PC-9 (cell line): ENCODE results near the gene HSPG2. TPM values are rescaled to one million over a fixed set of nuclear protein-coding genes. Genes with fewer than 3 reads are reported as not detected.

Source experiments
- BruUV-seq: library from RNA; stranded (reverse); fragments of 400-500 nt; replicated peaks from 2 replicates; lab custom pipeline; 2021; lab: Mats Ljungman, UMichigan
- CTCF ChIA-PET: fragments of 300-600 bp; sonication (Branson Sonifier 250); formaldehyde crosslinking; loops from one replicate; lab custom pipeline; 2022; ENCODE audit warnings: antibody characterized with exemption; lab: Charles Lee
- POLR2A ChIA-PET: fragments of 300-600 bp; sonication (Branson Sonifier 250); formaldehyde crosslinking; loops from one replicate; lab custom pipeline; 2022; ENCODE audit warnings: antibody characterized with exemption; ENCODE audit not compliant: unreplicated experiment; lab: Charles Lee
- DNase-seq, 2 experiments: peaks; one replicate each; pipeline versions ENCODE4 v3.0.0 to v3.0.0-alpha.2; 2015 to 2022; ENCODE audit warnings: mixed read lengths in 1 of 2
- H2AFZ ChIP-seq: fragments of 200-600 bp; sonication (generic); 2 replicates; pipeline ENCODE4 v1.8.1; 2017; ENCODE audit warnings: antibody characterized with exemption
- H3F3A ChIP-seq: fragments of 200-600 bp; sonication (generic); 2 replicates; pipeline ENCODE4 v1.8.1; 2017; ENCODE audit warnings: antibody characterized with exemption, mild to moderate bottlenecking, low read depth; ENCODE audit not compliant: insufficient read depth
- H3K27ac ChIP-seq: fragments of 200-600 bp; sonication (generic); 2 replicates; pipeline ENCODE4 v1.6.1; 2016; ENCODE audit warnings: mixed run types
- H3K27me3 ChIP-seq: fragments of 200-600 bp; sonication (generic); 2 replicates; pipeline ENCODE4 v1.6.1; 2016; ENCODE audit warnings: low read depth, mixed run types; ENCODE audit not compliant: insufficient read depth
- H3K36me3 ChIP-seq: fragments of 200-600 bp; sonication (generic); 2 replicates; pipeline ENCODE4 v1.6.1; 2016; ENCODE audit warnings: low read depth, mixed run types
- H3K4me1 ChIP-seq: fragments of 200-600 bp; sonication (generic); replicated peaks from 2 replicates; pipeline ENCODE4 v1.6.1; 2016; ENCODE audit warnings: mixed run types; ENCODE audit not compliant: insufficient read depth
- H3K4me2 ChIP-seq: fragments of 200-600 bp; sonication (generic); 2 replicates; pipeline ENCODE4 v1.6.1; 2017; ENCODE audit warnings: mixed run types
- H3K4me3 ChIP-seq: fragments of 200-600 bp; sonication (generic); 2 replicates; pipeline ENCODE4 v1.6.1; 2016; ENCODE audit warnings: mixed run types
- H3K79me2 ChIP-seq: fragments of 200-600 bp; sonication (generic); 2 replicates; pipeline ENCODE4 v1.6.1; 2017; ENCODE audit warnings: low read depth, mixed run types
- H3K9me2 ChIP-seq: fragments of 200-600 bp; sonication (generic); 2 replicates; pipeline ENCODE4 v1.8.1; 2017; ENCODE audit warnings: mild to moderate bottlenecking; ENCODE audit not compliant: insufficient read depth
- H3K9me3 ChIP-seq: fragments of 200-600 bp; sonication (generic); 2 replicates; pipeline ENCODE4 v1.8.1; 2016; ENCODE audit warnings: low read depth; ENCODE audit not compliant: insufficient read depth
- H4K20me1 ChIP-seq: fragments of 200-600 bp; sonication (generic); 2 replicates; pipeline ENCODE4 v1.8.1; 2017; ENCODE audit not compliant: insufficient read depth
- CTCF ChIP-seq: fragments of 200-600 bp; sonication (generic); conservative IDR thresholded peaks from 2 replicates; pipeline ENCODE4 v1.6.1; 2017; ENCODE audit warnings: mixed run types, antibody characterized with exemption, mild to moderate bottlenecking, moderate library complexity
- EZH2 ChIP-seq: fragments of 200-600 bp; sonication (generic); IDR thresholded peaks from 2 replicates; pipeline ENCODE4 v1.8.0; 2017; ENCODE audit warnings: antibody characterized with exemption, low read depth
- intact Hi-C: fragments of 100-400 bp; cut with micrococcal nuclease; formaldehyde crosslinking; loops from one replicate; pipeline ENCODE4 v1.10.0; 2022; ENCODE audit not compliant: unreplicated experiment
- total RNA-seq: library from RNA; stranded (reverse); gene quantifications from 2 replicates; pipeline ENCODE4 v1.2.3, GENCODE V29; 2021

Gene HSPG2
- total RNA-seq, 1 experiment from 2014 or later = 126 TPM

- ChIA-PET CTCF (no interaction called here), POLR2A (interaction anchor here (0.5 kb wide), 1 partner anchor 59 kb away, joined by 4 read pairs; no protein-coding TSS in a partner anchor)
- BruUV-seq = no TSS peak
- no peak overlapping the region for H3K4me2 ChIP-seq
- intact Hi-C loops = no loop called here
- H3K9me2 ChIP-seq = no peaks in the 10 kb centered on the region
- DNase-seq = no peak
- H3K79me2 ChIP-seq = no peaks in the 10 kb centered on the region
- no peaks in the 10 kb centered on the region for H3K4me1 ChIP-seq
- H3K9me3 ChIP-seq = no peaks in the 10 kb centered on the region
- no peaks in the 10 kb centered on the region for H3K27me3 ChIP-seq
- H3K4me3 ChIP-seq = no peak overlapping the region
- no peaks in the 10 kb centered on the region for H3F3A ChIP-seq
- no peaks in the 10 kb centered on the region for H4K20me1 ChIP-seq
- H3K27ac ChIP-seq = no peak overlapping the region
- no peak for TF ChIP-seq EZH2
- H3K36me3 ChIP-seq = no peaks in the 10 kb centered on the region
- H2AFZ ChIP-seq = no peak overlapping the region
These were observed 93.1 kb downstream of the HSPG2 start for GRCh38 chr1:21843996-21844395.

- TF ChIP-seq CTCF = no peak
- no peak for TF ChIP-seq EZH2
- intact Hi-C loops = no loop called here
- POLR2A ChIA-PET = no interaction called here
- no peaks in the 10 kb centered on the region for H4K20me1 ChIP-seq
- H3K9me2 ChIP-seq = no peaks in the 10 kb centered on the region
- no peaks in the 10 kb centered on the region for H3K27me3 ChIP-seq
- CTCF ChIA-PET = no interaction called here
- no peak overlapping the region for H2AFZ ChIP-seq
- H3K4me1 ChIP-seq = no peaks in the 10 kb centered on the region
- H3K4me3 ChIP-seq = no peak overlapping the region
- DNase-seq = no peak
- BruUV-seq = no TSS peak
- no peaks in the 10 kb centered on the region for H3K9me3 ChIP-seq
- no peaks in the 10 kb centered on the region for H3K79me2 ChIP-seq
- no peak overlapping the region for H3K27ac ChIP-seq
- no peaks in the 10 kb centered on the region for H3K36me3 ChIP-seq
- no peak overlapping the region for H3K4me2 ChIP-seq
- H3F3A ChIP-seq = no peaks in the 10 kb centered on the region
These were observed 93.9 kb downstream of the HSPG2 start for GRCh38 chr1:21843208-21843607.

- H3F3A ChIP-seq = no peaks in the 10 kb centered on the region
- H4K20me1 ChIP-seq = no peaks in the 10 kb centered on the region
- H3K4me1 ChIP-seq = no peaks in the 10 kb centered on the region
- H3K36me3 ChIP-seq = no peaks in the 10 kb centered on the region
- no peaks in the 10 kb centered on the region for H3K79me2 ChIP-seq
- no peak overlapping the region for H3K4me2 ChIP-seq
- no peak for DNase-seq
- H3K9me3 ChIP-seq = no peaks in the 10 kb centered on the region
- H3K27ac ChIP-seq = no peak overlapping the region
- H2AFZ ChIP-seq = no peak overlapping the region
- no peaks in the 10 kb centered on the region for H3K27me3 ChIP-seq
- no peaks in the 10 kb centered on the region for H3K9me2 ChIP-seq
- intact Hi-C loops = no loop called here
- CTCF ChIA-PET = no interaction called here
- BruUV-seq = no TSS peak
- TF ChIP-seq CTCF (no peak), EZH2 (no peak)
- POLR2A ChIA-PET = no interaction called here
- no peak overlapping the region for H3K4me3 ChIP-seq
These were observed 94.4 kb downstream of the HSPG2 start for GRCh38 chr1:21842606-21843162.

- no peaks in the 10 kb centered on the region for H3K4me1 ChIP-seq
- H3K9me2 ChIP-seq = no peaks in the 10 kb centered on the region
- no peak overlapping the region for H3K4me3 ChIP-seq
- H3K36me3 ChIP-seq = no peaks in the 10 kb centered on the region
- H3K4me2 ChIP-seq = no peak overlapping the region
- H2AFZ ChIP-seq = no peak overlapping the region
- no peaks in the 10 kb centered on the region for H3F3A ChIP-seq
- TF ChIP-seq CTCF (no peak), EZH2 (no peak)
- no peaks in the 10 kb centered on the region for H3K27me3 ChIP-seq
- DNase-seq = no peak
- POLR2A ChIA-PET = no interaction called here
- no peaks in the 10 kb centered on the region for H4K20me1 ChIP-seq
- BruUV-seq = no TSS peak
- no peaks in the 10 kb centered on the region for H3K79me2 ChIP-seq
- no peaks in the 10 kb centered on the region for H3K9me3 ChIP-seq
- intact Hi-C loops = no loop called here
- CTCF ChIA-PET = no interaction called here
- no peak overlapping the region for H3K27ac ChIP-seq
These were observed 95.2 kb downstream of the HSPG2 start for GRCh38 chr1:21841852-21842466.
